ENCODE measurements around the gene DNAL4.

DNAL4 gene

GRCh38 chr22:38833061-38833460 lies 39.1 kb upstream of the DNAL4 start:
- Histone ChIP-seq H3K27me3 (ENCODE audit: control insufficient read depth, insufficient read depth, low read length) (peaks cover 4% of the 10 kb centered on the region), H3K4me3 (ENCODE audit: low read length) (no peak overlapping the region), H3K9ac (ENCODE audit: low read length) (no peak overlapping the region), H3K4me1 (ENCODE audit: control insufficient read depth, insufficient read depth, low read length) (no peaks in the 10 kb centered on the region), H3K9me3 (ENCODE audit: control insufficient read depth, low read length) (no peaks in the 10 kb centered on the region), H3K36me3 (ENCODE audit: control insufficient read depth, insufficient read depth, low read length) (no peaks in the 10 kb centered on the region)

DNA sequence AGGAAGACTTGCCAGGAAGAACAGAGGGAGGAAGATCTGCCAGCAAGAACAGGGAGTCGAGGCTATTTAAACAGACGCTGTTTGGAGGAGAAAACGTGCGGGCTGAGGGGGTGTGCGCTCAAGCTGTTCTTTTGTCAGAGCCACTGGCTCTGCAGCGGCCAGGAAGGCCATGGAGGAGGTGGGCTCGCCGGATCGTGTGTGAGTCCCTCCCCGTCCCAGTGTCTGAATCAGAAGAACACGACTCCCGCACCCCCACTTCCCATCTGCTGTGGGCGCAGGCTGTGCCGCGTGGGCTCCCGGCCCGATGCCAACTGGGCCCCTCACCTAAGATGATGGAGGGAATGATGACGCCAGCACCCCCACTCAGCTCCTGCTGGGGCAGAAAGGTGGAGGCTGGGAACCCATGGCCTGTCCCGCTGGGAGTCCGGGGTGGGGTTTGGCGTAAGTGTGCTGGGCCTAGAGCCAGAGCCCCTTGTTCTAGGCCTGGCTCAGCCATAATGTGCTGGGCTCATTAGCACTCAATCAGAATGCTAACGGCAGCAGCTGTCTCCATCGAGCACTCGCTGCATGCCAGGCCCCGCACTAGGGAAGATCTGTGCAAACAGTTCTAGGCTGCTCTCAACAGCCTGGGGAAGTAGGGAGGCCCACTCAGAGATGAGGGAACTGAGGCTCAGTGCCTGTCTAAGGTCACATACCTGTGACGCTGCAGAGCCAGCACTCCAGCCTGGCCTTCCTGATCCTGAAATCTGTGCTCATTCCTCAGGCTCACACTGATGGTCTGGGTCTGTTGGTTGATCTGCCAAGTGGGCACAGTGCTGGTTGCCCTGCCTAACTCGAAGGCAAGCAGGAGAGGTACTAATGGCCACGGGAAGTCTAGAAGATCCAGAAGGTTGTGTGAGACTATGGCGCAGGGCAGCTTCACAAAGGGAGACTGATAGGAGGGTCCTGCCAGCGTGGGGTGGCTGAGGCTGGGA lies 38.3 kb upstream of the DNAL4 start:
- no peak overlapping the region for H3K4me3 ChIP-seq (ENCODE audit: low read length)
- H3K9me3 ChIP-seq (ENCODE audit: control insufficient read depth, low read length), result no peaks in the 10 kb centered on the region
- no peaks in the 10 kb centered on the region for H3K36me3 ChIP-seq (ENCODE audit: control insufficient read depth, insufficient read depth, low read length)
- no peak overlapping the region for H3K9ac ChIP-seq (ENCODE audit: low read length)
- H3K27me3 ChIP-seq (ENCODE audit: control insufficient read depth, insufficient read depth, low read length), result peaks cover 4% of the 10 kb centered on the region
- no peaks in the 10 kb centered on the region for H3K4me1 ChIP-seq (ENCODE audit: control insufficient read depth, insufficient read depth, low read length)

- Histone ChIP-seq H3K4me1 (ENCODE audit: control insufficient read depth, insufficient read depth, low read length) (no peaks in the 10 kb centered on the region), H3K4me3 (ENCODE audit: low read length) (no peak overlapping the region), H3K9me3 (ENCODE audit: control insufficient read depth, low read length) (no peaks in the 10 kb centered on the region), H3K27me3 (ENCODE audit: control insufficient read depth, insufficient read depth, low read length) (peaks cover 4% of the 10 kb centered on the region), H3K9ac (ENCODE audit: low read length) (no peak overlapping the region), H3K36me3 (ENCODE audit: control insufficient read depth, insufficient read depth, low read length) (no peaks in the 10 kb centered on the region)
These were observed 37.4 kb upstream of the DNAL4 start for GRCh38 chr22:38831166-38831945.

GRCh38 chr22:38830845-38831108 lies 36.8 kb upstream of the DNAL4 start:
- Histone ChIP-seq H3K4me1 (ENCODE audit: control insufficient read depth, insufficient read depth, low read length) (no peaks in the 10 kb centered on the region), H3K9ac (ENCODE audit: low read length) (no peak overlapping the region), H3K9me3 (ENCODE audit: control insufficient read depth, low read length) (no peaks in the 10 kb centered on the region)

GRCh38 chr22:38830026-38830844 lies 36.3 kb upstream of the DNAL4 start:
- H3K9ac ChIP-seq (ENCODE audit: low read length), result no peak overlapping the region
- H3K36me3 ChIP-seq (ENCODE audit: control insufficient read depth, insufficient read depth, low read length), result no peaks in the 10 kb centered on the region
- peaks cover 2% of the 10 kb centered on the region for H3K27me3 ChIP-seq (ENCODE audit: control insufficient read depth, insufficient read depth, low read length)
- no peaks in the 10 kb centered on the region for H3K4me1 ChIP-seq (ENCODE audit: control insufficient read depth, insufficient read depth, low read length)
- H3K9me3 ChIP-seq (ENCODE audit: control insufficient read depth, low read length), result no peaks in the 10 kb centered on the region
- H3K4me3 ChIP-seq (ENCODE audit: low read length), result no peak overlapping the region

More at GRCh38 chr22:38830845-38831108, 36.8 kb upstream of the DNAL4 start:
- H3K27me3 ChIP-seq (ENCODE audit: control insufficient read depth, insufficient read depth, low read length), result peaks cover 4% of the 10 kb centered on the region
- H3K36me3 ChIP-seq (ENCODE audit: control insufficient read depth, insufficient read depth, low read length), result no peaks in the 10 kb centered on the region
- H3K4me3 ChIP-seq (ENCODE audit: low read length), result no peak overlapping the region

GRCh38 chr22:38829485-38829884 lies 35.5 kb upstream of the DNAL4 start:
- Histone ChIP-seq H3K9me3 (ENCODE audit: control insufficient read depth, low read length) (no peaks in the 10 kb centered on the region), H3K36me3 (ENCODE audit: control insufficient read depth, insufficient read depth, low read length) (no peaks in the 10 kb centered on the region), H3K4me1 (ENCODE audit: control insufficient read depth, insufficient read depth, low read length) (no peaks in the 10 kb centered on the region), H3K4me3 (ENCODE audit: low read length) (no peak overlapping the region), H3K27me3 (ENCODE audit: control insufficient read depth, insufficient read depth, low read length) (no peaks in the 10 kb centered on the region), H3K9ac (ENCODE audit: low read length) (no peak overlapping the region)

DNA sequence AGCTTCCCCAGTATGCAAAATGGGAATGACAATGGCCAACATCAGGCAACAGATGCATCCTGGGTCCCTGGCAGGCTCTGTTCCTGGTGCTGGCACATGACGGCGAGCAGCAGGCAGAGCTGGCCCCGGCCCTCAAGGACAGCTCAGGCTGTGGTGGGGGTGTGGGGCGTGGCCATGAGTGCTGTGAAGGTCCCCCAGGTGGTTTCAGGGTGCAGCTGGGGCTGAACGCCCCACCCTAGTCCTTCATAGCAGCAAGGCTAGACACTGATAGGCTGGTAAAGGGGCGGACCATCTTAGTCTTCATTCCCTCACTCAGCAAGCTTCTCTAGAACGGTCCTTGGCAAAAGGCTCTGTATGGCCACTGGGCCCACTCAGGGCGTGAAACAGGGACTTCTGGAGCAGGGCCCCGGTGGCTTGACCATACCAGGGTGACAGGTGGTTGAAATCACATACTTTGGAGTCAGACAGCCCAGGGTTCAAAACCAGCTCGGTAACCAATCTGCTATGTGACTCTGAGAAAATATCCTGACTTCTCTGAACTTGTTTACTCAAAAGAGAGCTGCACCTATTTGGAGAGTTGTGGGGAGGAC lies 34.8 kb upstream of the DNAL4 start:
- Histone ChIP-seq H3K27me3 (ENCODE audit: control insufficient read depth, insufficient read depth, low read length) (no peaks in the 10 kb centered on the region), H3K36me3 (ENCODE audit: control insufficient read depth, insufficient read depth, low read length) (no peaks in the 10 kb centered on the region), H3K4me1 (ENCODE audit: control insufficient read depth, insufficient read depth, low read length) (no peaks in the 10 kb centered on the region), H3K9ac (ENCODE audit: low read length) (no peak overlapping the region), H3K4me3 (ENCODE audit: low read length) (no peak overlapping the region), H3K9me3 (ENCODE audit: control insufficient read depth, low read length) (no peaks in the 10 kb centered on the region)

- H3K9ac ChIP-seq (ENCODE audit: low read length), result no peak overlapping the region
- H3K9me3 ChIP-seq (ENCODE audit: control insufficient read depth, low read length), result no peaks in the 10 kb centered on the region
- no peaks in the 10 kb centered on the region for H3K27me3 ChIP-seq (ENCODE audit: control insufficient read depth, insufficient read depth, low read length)
- H3K36me3 ChIP-seq (ENCODE audit: control insufficient read depth, insufficient read depth, low read length), result no peaks in the 10 kb centered on the region
- no peak overlapping the region for H3K4me3 ChIP-seq (ENCODE audit: low read length)
- H3K4me1 ChIP-seq (ENCODE audit: control insufficient read depth, insufficient read depth, low read length), result no peaks in the 10 kb centered on the region
These were observed 34.2 kb upstream of the DNAL4 start for GRCh38 chr22:38828191-38828590.

DNA sequence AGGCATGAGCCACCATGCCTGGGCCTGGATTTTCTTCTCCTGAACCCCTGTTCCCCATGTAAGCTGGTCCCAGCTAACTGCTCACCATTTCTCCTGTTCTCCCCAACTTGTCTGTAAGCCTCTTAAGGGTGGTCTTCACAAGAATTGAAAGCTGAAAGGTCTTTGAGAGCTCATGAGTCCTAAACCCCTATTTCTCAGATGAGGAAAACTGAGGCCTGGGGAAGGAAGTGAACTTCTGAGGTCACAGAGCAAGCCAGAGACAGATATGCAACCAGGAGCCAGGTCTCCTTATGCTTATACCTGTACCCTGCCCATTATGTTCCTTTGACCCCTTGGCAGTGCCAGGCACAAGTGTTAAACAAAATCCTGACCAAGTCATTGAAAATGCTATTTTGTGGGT lies 33.6 kb upstream of the DNAL4 start:
- Histone ChIP-seq H3K27me3 (ENCODE audit: control insufficient read depth, insufficient read depth, low read length) (no peaks in the 10 kb centered on the region), H3K9me3 (ENCODE audit: control insufficient read depth, low read length) (no peaks in the 10 kb centered on the region), H3K4me3 (ENCODE audit: low read length) (no peak overlapping the region), H3K4me1 (ENCODE audit: control insufficient read depth, insufficient read depth, low read length) (no peaks in the 10 kb centered on the region), H3K36me3 (ENCODE audit: control insufficient read depth, insufficient read depth, low read length) (no peaks in the 10 kb centered on the region), H3K9ac (ENCODE audit: low read length) (no peak overlapping the region)

DNA sequence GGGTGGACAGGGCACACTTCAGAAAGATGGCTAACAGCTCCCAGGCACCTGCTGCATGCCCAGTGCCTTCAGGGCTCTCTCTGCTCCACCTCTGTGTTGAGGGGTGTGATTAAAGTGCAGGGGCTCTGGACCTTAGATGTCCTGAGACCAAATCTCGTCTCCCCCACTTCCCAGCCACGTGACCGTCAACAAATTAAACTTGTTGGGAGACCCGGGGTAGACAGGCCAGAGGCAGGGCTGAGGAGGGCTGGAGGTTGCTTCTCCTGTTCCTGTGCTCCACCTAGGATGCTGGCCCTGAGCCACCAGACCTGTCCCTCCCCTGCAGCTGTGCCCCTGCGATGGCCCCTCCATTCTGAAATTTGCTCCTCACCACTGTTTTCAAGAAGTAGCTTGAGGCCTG lies 32.9 kb upstream of the DNAL4 start:
- H3K36me3 ChIP-seq (ENCODE audit: control insufficient read depth, insufficient read depth, low read length), result no peaks in the 10 kb centered on the region
- H3K4me3 ChIP-seq (ENCODE audit: low read length), result no peak overlapping the region
- H3K9ac ChIP-seq (ENCODE audit: low read length), result no peak overlapping the region
- no peaks in the 10 kb centered on the region for H3K27me3 ChIP-seq (ENCODE audit: control insufficient read depth, insufficient read depth, low read length)
- no peaks in the 10 kb centered on the region for H3K9me3 ChIP-seq (ENCODE audit: control insufficient read depth, low read length)
- H3K4me1 ChIP-seq (ENCODE audit: control insufficient read depth, insufficient read depth, low read length), result no peaks in the 10 kb centered on the region

GRCh38 chr22:38826386-38826785 lies 32.4 kb upstream of the DNAL4 start:
- no peaks in the 10 kb centered on the region for H3K27me3 ChIP-seq (ENCODE audit: control insufficient read depth, insufficient read depth, low read length)
- H3K9ac ChIP-seq (ENCODE audit: low read length), result no peak overlapping the region
- H3K4me3 ChIP-seq (ENCODE audit: low read length), result no peak overlapping the region
- no peaks in the 10 kb centered on the region for H3K9me3 ChIP-seq (ENCODE audit: control insufficient read depth, low read length)
- H3K36me3 ChIP-seq (ENCODE audit: control insufficient read depth, insufficient read depth, low read length), result no peaks in the 10 kb centered on the region
- no peaks in the 10 kb centered on the region for H3K4me1 ChIP-seq (ENCODE audit: control insufficient read depth, insufficient read depth, low read length)

Data from mucosa of stomach (tissue), 1 donor.